Measurements from ENCODE around the gene DMRTA2.
"Not testable (repeated sequence)": the region's sequence is repeated elsewhere in the genome, so short reads cannot be mapped to it uniquely, and the experiment has no call there.

DMRTA2 gene

GRCh38 chr1:50423670-50424000 is 392 bp upstream of the DMRTA2 start:
- peak; percentile 48 for DNase-seq

- DNase-seq = peak; percentile 25
These were observed 633 bp downstream of the DMRTA2 start for GRCh38 chr1:50422675-50422945.

GRCh38 chr1:50421768-50422674 is 1.2 kb downstream of the DMRTA2 start:
- DNase-seq = no peak

- DNase-seq = no peak
These were observed 1.9 kb downstream of the DMRTA2 start for GRCh38 chr1:50421366-50421748.

- peak; percentile 30 for DNase-seq
These were observed 2.4 kb downstream of the DMRTA2 start for GRCh38 chr1:50420689-50421365.

- no peak for DNase-seq
These were observed 3.2 kb downstream of the DMRTA2 start for GRCh38 chr1:50419907-50420677.

- peak; percentile 28 for DNase-seq
These were observed 3.9 kb downstream of the DMRTA2 start for GRCh38 chr1:50419192-50419906.

GRCh38 chr1:50418600-50419109 is 4.6 kb downstream of the DMRTA2 start:
- DNase-seq = no peak

- no peak for DNase-seq
These were observed 5.2 kb downstream of the DMRTA2 start for GRCh38 chr1:50417946-50418599.

- DNase-seq = peak; percentile 26
These were observed 5.7 kb downstream of the DMRTA2 start for GRCh38 chr1:50417507-50417906.

- no peak for DNase-seq
These were observed 6.4 kb downstream of the DMRTA2 start for GRCh38 chr1:50416553-50417453.

GRCh38 chr1:50416150-50416527 is 7.1 kb downstream of the DMRTA2 start:
- no peak for DNase-seq

- DNase-seq = no peak
These were observed 7.8 kb downstream of the DMRTA2 start for GRCh38 chr1:50415235-50416149.

GRCh38 chr1:50414853-50415234 is 8.4 kb downstream of the DMRTA2 start:
- no peak for DNase-seq

- no peak for DNase-seq
These were observed 10.3 kb downstream of the DMRTA2 start for GRCh38 chr1:50412813-50413476.

- no peak for DNase-seq
These were observed 17.4 kb downstream of the DMRTA2 start for GRCh38 chr1:50405814-50406213.

- no peak for DNase-seq
These were observed 29.6 kb downstream of the DMRTA2 start for GRCh38 chr1:50393522-50394120.

- not testable (repeated sequence) for DNase-seq
These were observed 41.7 kb downstream of the DMRTA2 start for GRCh38 chr1:50381551-50381950.

- DNase-seq = no peak
These were observed 44.5 kb downstream of the DMRTA2 start for GRCh38 chr1:50378770-50379169.

Measured in stimulated activated CD8-positive, alpha-beta memory T cell treated with anti-CD3 and anti-CD28 coated beads, Interleukin-4, amount 100 ng/mL, for 48 hours (primary cell).